ENCODE measurements around the gene ALPP.

Gene ALPP

GRCh38 chr2:232415138-232415690 is 36.7 kb downstream of the ALPP start:
- no peak overlapping the region for H3K27ac ChIP-seq (ENCODE audit: low read depth, low read length, poor library complexity, severe bottlenecking)
- no peak overlapping the region for H2AFZ ChIP-seq (ENCODE audit: low read length)
- no peaks in the 10 kb centered on the region for H3F3A ChIP-seq (ENCODE audit: insufficient read depth, low read length)
- no peak overlapping the region for H3K4me3 ChIP-seq (ENCODE audit: low read depth, low read length, poor library complexity, severe bottlenecking)
- no peaks in the 10 kb centered on the region for H3K27me3 ChIP-seq (ENCODE audit: insufficient read depth, low read length)
- no peak overlapping the region for H3K4me2 ChIP-seq (ENCODE audit: low read length)
- H3K9me2 ChIP-seq (ENCODE audit: low read depth, low read length) = no peaks in the 10 kb centered on the region
- no peaks in the 10 kb centered on the region for H3K4me1 ChIP-seq (ENCODE audit: insufficient read depth, low read length, severe bottlenecking)
- no peaks in the 10 kb centered on the region for H4K20me1 ChIP-seq (ENCODE audit: insufficient read depth, low read length)
- TF ChIP-seq CTCF (IDR thresholded peaks at IDR 0.05; ENCODE audit: low read length) = no peak
- TF ChIP-seq EZH2 (IDR thresholded peaks at IDR 0.05; ENCODE audit: borderline replicate concordance, low read length) = no peak
- H3K9ac ChIP-seq (ENCODE audit: low read length) = no peak overlapping the region
- H3K36me3 ChIP-seq (ENCODE audit: insufficient read depth, low read length) = no peaks in the 10 kb centered on the region
- no peaks in the 10 kb centered on the region for H3K79me2 ChIP-seq (ENCODE audit: insufficient read depth, low read length)
- H3K9me3 ChIP-seq (ENCODE audit: low read length) = no peaks in the 10 kb centered on the region

- H3K36me3 ChIP-seq (ENCODE audit: insufficient read depth, low read length) = no peaks in the 10 kb centered on the region
- no peaks in the 10 kb centered on the region for H3K27me3 ChIP-seq (ENCODE audit: insufficient read depth, low read length)
- no peak overlapping the region for H2AFZ ChIP-seq (ENCODE audit: low read length)
- no peaks in the 10 kb centered on the region for H3F3A ChIP-seq (ENCODE audit: insufficient read depth, low read length)
- no peaks in the 10 kb centered on the region for H3K79me2 ChIP-seq (ENCODE audit: insufficient read depth, low read length)
- no peak overlapping the region for H3K9ac ChIP-seq (ENCODE audit: low read length)
- TF ChIP-seq EZH2 (IDR thresholded peaks at IDR 0.05; ENCODE audit: borderline replicate concordance, low read length) = no peak
- no peak for TF ChIP-seq CTCF (IDR thresholded peaks at IDR 0.05; ENCODE audit: low read length)
- no peaks in the 10 kb centered on the region for H3K4me1 ChIP-seq (ENCODE audit: insufficient read depth, low read length, severe bottlenecking)
- H3K4me3 ChIP-seq (ENCODE audit: low read depth, low read length, poor library complexity, severe bottlenecking) = no peak overlapping the region
- H3K4me2 ChIP-seq (ENCODE audit: low read length) = no peak overlapping the region
- H4K20me1 ChIP-seq (ENCODE audit: insufficient read depth, low read length) = no peaks in the 10 kb centered on the region
- H3K9me3 ChIP-seq (ENCODE audit: low read length) = no peaks in the 10 kb centered on the region
- H3K27ac ChIP-seq (ENCODE audit: low read depth, low read length, poor library complexity, severe bottlenecking) = no peak overlapping the region
- H3K9me2 ChIP-seq (ENCODE audit: low read depth, low read length) = no peaks in the 10 kb centered on the region
Measured at GRCh38 chr2:232415736-232416520, 37.4 kb downstream of the ALPP start.

GRCh38 chr2:232416521-232417470 is 38.2 kb downstream of the ALPP start:
- Histone ChIP-seq H3K27me3 (ENCODE audit: insufficient read depth, low read length) (no peaks in the 10 kb centered on the region), H2AFZ (ENCODE audit: low read length) (no peak overlapping the region), H4K20me1 (ENCODE audit: insufficient read depth, low read length) (no peaks in the 10 kb centered on the region), H3K4me3 (ENCODE audit: low read depth, low read length, poor library complexity, severe bottlenecking) (no peak overlapping the region), H3K27ac (ENCODE audit: low read depth, low read length, poor library complexity, severe bottlenecking) (no peak overlapping the region), H3K4me1 (ENCODE audit: insufficient read depth, low read length, severe bottlenecking) (no peaks in the 10 kb centered on the region), H3K9me3 (ENCODE audit: low read length) (no peaks in the 10 kb centered on the region), H3K36me3 (ENCODE audit: insufficient read depth, low read length) (no peaks in the 10 kb centered on the region), H3K79me2 (ENCODE audit: insufficient read depth, low read length) (no peaks in the 10 kb centered on the region), H3K4me2 (ENCODE audit: low read length) (no peak overlapping the region), H3F3A (ENCODE audit: insufficient read depth, low read length) (no peaks in the 10 kb centered on the region), H3K9ac (ENCODE audit: low read length) (no peak overlapping the region), H3K9me2 (ENCODE audit: low read depth, low read length) (no peaks in the 10 kb centered on the region)
- TF ChIP-seq CTCF (IDR thresholded peaks at IDR 0.05; ENCODE audit: low read length) (no peak), EZH2 (IDR thresholded peaks at IDR 0.05; ENCODE audit: borderline replicate concordance, low read length) (no peak)
